ENCODE data around the gene TBCE.

The TBCE gene, protein sequence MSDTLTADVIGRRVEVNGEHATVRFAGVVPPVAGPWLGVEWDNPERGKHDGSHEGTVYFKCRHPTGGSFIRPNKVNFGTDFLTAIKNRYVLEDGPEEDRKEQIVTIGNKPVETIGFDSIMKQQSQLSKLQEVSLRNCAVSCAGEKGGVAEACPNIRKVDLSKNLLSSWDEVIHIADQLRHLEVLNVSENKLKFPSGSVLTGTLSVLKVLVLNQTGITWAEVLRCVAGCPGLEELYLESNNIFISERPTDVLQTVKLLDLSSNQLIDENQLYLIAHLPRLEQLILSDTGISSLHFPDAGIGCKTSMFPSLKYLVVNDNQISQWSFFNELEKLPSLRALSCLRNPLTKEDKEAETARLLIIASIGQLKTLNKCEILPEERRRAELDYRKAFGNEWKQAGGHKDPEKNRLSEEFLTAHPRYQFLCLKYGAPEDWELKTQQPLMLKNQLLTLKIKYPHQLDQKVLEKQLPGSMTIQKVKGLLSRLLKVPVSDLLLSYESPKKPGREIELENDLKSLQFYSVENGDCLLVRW

GRCh38 chr1:235367000-235367908 is at the start of gene TBCE:
TSS of gene TBCE (plus strand) at chr1:235367427. CDS start at chr1:235380050, 12,623 bp downstream.
- DNase-seq (ENCODE audit: low read depth in 2 of 3, low spot score in 1 of 3) = peak; percentile 81 to 88 (median 84)

DNA sequence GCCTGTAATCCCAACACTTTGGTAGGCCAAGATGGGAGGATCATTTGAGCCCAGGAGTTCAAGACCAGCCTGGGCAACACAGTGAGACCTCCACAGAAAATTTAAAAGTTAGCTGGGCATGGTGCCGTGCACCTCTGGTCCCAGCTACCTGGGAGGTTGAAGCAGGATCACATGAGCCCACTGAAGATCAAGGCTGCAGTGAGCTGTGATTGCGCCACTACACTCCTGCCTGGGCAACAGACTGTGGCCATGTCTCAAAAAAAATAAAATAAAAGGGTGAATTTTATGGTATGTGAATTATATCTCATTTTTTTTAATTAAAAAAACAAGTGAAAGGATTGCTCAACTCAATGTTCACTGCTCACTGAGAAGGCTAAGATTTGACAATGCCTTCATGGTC is 48.0 kb upstream of the TBCE start:
- DNase-seq (ENCODE audit: low read depth in 2 of 3, low spot score in 1 of 3) = no peak

DNA sequence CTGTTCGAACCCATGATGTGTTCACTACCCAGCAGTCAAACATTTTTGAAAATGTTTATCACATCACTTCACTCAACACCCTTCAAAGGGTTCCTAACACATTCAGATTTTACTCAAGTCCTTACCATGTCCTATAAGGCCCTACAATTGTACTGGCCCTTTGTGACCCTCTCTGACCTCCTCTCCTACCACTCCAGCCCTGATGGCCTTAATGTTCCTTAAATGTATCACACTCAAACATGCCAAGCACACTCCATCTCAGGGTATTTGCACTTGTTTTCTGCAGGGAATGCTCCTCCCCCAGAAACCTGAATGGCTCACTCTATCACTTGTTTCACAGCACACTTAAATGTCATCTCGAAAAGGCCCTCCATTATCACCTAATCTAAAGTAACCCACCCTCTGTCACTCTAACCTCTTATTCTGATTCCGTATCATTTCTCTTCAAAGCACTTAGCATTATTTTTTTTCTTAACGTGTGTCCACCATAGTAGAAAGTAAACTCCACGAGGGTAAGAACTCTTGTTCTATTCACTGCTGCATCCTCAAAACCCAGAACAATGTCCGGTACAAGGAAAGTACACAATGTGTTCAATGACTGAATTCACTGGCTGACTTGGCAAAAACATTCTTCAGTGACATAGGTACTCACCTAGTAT is 46.6 kb upstream of the TBCE start:
- no peak for DNase-seq (ENCODE audit: low read depth in 2 of 3, low spot score in 1 of 3)

DNA sequence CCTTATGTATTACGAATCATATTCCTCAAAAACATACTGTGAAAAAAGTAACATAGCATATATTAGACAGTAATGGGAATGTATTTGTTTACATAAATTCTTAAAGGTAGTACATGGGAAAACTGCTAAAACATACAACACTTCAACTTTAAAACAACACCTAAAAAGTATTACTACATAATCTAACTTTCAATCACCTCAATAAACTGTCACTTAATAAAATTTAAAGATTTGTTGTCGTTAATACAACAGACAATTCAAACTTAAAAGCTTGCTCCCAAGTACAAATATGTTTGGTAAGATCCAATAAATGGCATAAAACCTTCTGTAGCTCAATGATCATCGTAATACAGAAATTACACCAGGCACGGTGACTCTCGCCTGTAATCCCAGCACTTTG is 42.9 kb upstream of the TBCE start:
- DNase-seq (ENCODE audit: low read depth in 2 of 3, low spot score in 1 of 3) = no peak

DNA sequence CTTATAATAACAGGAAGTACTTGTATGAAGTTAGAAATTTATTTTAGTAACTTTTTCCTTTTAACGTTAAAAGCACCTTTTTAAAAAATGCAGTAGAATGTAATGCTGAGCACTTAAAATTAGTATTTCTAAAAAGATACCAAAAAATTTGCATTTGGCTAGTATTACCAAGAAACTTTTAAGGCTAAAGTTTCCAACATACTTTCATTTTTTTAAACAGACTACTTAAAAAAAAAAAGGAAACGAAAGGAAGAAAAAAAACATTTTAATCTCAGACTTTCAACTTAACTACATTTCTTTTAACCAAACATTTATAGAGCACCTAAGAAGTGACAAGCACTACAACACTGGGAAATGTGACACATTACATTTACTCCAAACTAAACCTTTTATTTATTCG is 42.1 kb upstream of the TBCE start:
- no peak for DNase-seq (ENCODE audit: low read depth in 2 of 3, low spot score in 1 of 3)

- DNase-seq (ENCODE audit: low read depth in 2 of 3, low spot score in 1 of 3) = no peak
These were observed 41.4 kb upstream of the TBCE start for GRCh38 chr1:235325854-235326253.

GRCh38 chr1:235326719-235327558 is 40.3 kb upstream of the TBCE start:
- DNase-seq (ENCODE audit: low read depth in 2 of 3, low spot score in 1 of 3) = peak in 2 of 3 donors; percentile 45 to 51

DNA sequence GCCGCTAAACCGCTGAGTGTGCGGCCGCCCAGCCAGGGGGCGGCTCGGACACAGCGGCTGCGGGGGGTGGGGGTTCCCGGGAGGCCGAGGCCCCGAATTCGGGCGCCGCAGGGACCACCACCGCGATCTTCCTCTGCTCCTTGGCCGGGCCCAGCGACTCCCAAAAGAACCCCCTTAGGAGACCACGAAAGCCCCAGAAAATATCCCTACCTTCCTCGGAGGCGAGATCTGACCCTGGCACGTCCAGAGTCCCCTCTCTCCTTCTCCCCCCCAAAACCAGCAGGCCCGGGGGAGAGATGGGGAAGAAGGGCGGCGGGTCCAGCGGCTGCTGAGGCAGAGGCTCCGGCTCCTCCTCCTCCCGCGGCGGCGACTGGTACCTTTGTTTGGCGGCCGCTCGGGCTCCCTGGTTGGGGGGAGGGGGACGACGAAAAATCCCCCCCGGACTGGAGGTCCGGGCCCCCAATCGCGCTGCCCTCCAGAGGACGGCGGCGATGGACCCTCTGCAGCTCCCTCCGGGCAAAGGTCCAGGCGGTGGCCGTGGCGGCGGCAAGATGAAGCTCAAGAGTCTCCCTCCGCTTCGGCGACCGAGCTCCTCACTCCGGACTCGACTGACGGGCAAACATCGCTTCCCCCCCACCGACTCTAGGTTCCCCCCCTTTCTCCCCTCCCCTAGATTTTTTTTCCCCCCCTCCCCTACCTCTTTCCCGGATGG is 39.5 kb upstream of the TBCE start, which contains the start of gene ARID4B:
ARID4B (minus strand) TSS at position 621 of the 712 bp plus-strand sequence. CDS start 1,260 bp downstream, outside the sequence.
- no peak for DNase-seq (ENCODE audit: low read depth in 2 of 3, low spot score in 1 of 3)

DNA sequence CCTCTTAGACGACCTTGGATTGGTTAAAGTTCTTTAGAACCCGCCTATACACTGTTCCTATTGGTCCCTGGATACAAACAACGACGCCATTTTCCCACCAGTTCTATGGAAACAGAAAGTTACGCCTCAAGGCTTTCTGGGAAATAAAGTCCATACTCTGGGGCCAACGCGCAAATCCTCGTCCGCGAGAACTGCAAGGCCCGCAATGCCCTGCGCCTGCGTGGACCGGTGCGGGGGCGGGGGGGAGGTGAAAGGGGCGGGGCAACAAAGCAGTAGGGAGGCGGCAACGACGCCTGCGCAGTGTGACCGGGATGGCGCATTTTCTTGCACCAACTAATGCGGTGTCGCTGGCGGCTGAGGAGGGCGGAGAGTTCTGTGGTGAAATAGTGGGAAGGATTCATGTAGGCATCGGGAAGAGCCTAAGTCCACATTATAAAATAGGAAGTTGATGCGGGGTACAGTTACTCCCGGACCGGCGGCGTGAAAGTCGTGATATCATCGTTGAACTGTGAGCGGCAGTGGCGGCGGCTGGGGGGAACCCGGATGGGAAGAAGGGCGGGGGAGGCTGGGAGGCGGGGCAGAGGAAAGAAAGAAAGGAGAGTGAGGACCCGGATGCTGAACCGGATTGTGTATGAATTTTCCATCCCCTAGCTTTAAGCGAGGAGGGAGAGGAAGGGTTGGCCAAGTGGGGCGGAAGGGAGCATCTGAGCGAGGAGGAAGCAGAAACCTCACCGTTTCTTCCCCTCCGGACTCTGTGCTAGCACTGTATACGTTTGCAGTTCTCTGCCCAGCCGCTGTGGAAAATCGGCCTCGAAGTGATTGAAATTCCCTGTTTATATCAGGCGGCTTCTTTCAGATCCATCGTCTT is 38.7 kb upstream of the TBCE start, which contains the start of gene GGPS1:
GGPS1 (plus strand) TSS at position 300 of the 868 bp plus-strand sequence. CDS start 6,695 bp downstream, outside the sequence.
- DNase-seq (ENCODE audit: low read depth in 2 of 3, low spot score in 1 of 3) = peak; percentile 96 to 99 (median 98)

GRCh38 chr1:235329139-235329902 is 37.9 kb upstream of the TBCE start:
- peak; percentile 21 to 41 (median 29) for DNase-seq (ENCODE audit: low read depth in 2 of 3, low spot score in 1 of 3)

GRCh38 chr1:235330918-235331285 is 36.3 kb upstream of the TBCE start:
- no peak for DNase-seq (ENCODE audit: low read depth in 2 of 3, low spot score in 1 of 3)

- DNase-seq (ENCODE audit: low read depth in 2 of 3, low spot score in 1 of 3) = no peak
These were observed 35.8 kb upstream of the TBCE start for GRCh38 chr1:235331401-235331800.

DNA sequence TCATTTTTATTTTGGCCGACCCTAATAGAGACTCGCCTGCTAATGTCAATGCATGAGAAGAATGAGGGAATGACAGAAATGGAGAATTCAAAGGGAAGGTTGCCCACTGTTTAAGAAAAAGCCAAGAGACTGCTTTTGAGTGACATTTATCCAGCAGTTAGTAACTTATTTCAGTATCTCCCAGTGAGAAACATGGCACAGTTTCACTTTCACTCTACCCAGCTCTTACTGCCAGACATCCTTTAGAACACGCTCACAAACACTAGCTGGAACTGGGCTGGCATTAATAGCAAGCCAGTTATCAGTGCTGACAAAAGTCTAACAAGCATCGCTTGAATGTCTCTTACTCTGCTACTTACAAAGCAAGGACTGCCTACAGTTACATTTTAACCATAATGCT is 30.3 kb upstream of the TBCE start:
- no peak for DNase-seq (ENCODE audit: low read depth in 2 of 3, low spot score in 1 of 3)

DNA sequence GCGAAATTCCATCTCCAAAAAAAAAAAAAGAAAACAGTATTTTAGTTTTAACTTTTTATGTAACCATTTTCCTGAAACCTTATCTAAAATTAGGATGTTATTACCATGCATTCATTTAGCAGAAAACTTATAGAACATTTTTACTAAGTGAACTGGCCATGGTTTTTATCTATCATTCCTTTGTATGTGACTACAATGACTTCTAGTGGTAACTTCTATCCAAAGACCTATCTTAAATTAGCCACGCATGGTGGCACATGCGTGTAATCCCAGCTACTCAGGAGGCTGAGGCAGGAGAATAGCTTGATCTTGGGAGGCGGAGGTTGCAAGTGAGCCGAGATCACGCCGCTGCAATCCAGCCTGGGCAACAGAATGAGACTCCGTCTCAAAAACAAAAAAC is 27.5 kb upstream of the TBCE start:
- no peak for DNase-seq (ENCODE audit: low read depth in 2 of 3, low spot score in 1 of 3)

DNA sequence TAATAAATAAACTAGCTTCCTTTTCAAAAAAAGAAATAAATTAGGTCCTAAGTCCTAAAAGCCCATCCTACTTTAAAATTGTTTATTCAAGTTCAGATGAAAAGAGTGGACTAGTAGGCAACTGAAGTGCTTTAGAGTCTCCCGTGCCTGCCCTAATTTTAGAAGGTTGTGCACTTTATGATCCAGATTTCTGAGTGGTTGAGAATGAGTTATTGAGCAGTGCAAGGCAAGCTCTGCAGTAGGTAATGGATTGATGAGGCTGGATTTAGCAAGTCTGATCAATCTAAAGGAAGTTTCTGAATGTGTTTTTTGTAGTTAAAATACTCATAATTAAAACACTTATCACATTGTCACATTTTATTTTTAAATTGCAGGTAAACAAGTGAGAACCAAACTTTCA is 25.9 kb upstream of the TBCE start:
- DNase-seq (ENCODE audit: low read depth in 2 of 3, low spot score in 1 of 3) = no peak

- DNase-seq (ENCODE audit: low read depth in 2 of 3, low spot score in 1 of 3) = no peak
These were observed 25.2 kb upstream of the TBCE start for GRCh38 chr1:235342039-235342438.

GRCh38 chr1:235342471-235342870 is 24.8 kb upstream of the TBCE start:
- DNase-seq (ENCODE audit: low read depth in 2 of 3, low spot score in 1 of 3) = no peak

DNA sequence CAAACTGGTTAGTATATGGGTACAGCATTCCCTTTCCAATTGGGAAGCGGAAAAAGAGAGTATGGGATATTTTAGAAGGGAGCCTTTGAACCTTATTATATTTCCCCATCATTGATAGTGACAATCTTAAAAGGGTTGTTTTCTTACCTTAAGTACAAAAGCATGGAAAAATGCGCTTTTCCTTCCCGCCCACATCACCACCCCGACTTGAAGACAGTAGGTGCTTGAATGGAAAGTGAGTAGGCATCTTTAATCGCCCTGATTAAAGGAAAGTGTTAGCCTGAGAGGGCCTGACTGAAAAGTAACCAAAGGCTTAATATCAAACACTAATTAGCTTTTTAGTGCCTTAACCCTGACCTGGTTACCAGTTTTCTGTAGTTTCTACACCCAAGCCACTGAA is 23.5 kb upstream of the TBCE start:
- no peak for DNase-seq (ENCODE audit: low read depth in 2 of 3, low spot score in 1 of 3)

Measured in stimulated activated CD4-positive, alpha-beta T cell treated with anti-CD3 and anti-CD28 coated beads, Interleukin-12 subunit alpha, Interleukin-12 subunit beta, amount 100 ng/mL, for 48 hours (primary cell).